Activated CD8-positive, alpha-beta memory T cell treated with anti-CD3 and anti-CD28 coated beads for 36 hours (primary cell): ENCODE results near the gene MTRFR. TPM values are rescaled to one million over a fixed set of nuclear protein-coding genes. Genes with fewer than 3 reads are reported as not detected.
"Not testable (repeated sequence)": the region's sequence is repeated elsewhere in the genome, so short reads cannot be mapped to it uniquely, and the experiment has no call there.

Experiments
- CTCF ChIA-PET: fragments of 350-600 bp; sonication (Branson Sonifier 250); formaldehyde crosslinking; loops from one replicate; lab custom pipeline; 2021; ENCODE audit warnings: antibody characterized with exemption; lab: Charles Lee
- POLR2A ChIA-PET: fragments of 350-600 bp; sonication (Branson Sonifier 250); formaldehyde crosslinking; loops from one replicate; lab custom pipeline; 2021; ENCODE audit warnings: antibody characterized with exemption; lab: Charles Lee
- total RNA-seq, 2 experiments: library from RNA; stranded (reverse); gene quantifications; one replicate each; pipeline ENCODE4 v1.2.3, GENCODE V29; 2021

MTRFR gene
- total RNA-seq, 2 experiments from 2014 or later = 27.1 to 28.0 TPM

- CTCF ChIA-PET = interaction anchor here (0.6 to 1.6 kb wide), 4 partner anchors 15 to 199 kb away, joined by 3 to 4 read pairs (median 4); no protein-coding TSS in a partner anchor
- POLR2A ChIA-PET = interaction anchor here (0.5 to 0.7 kb wide), 2 partner anchors 19 to 97 kb away, joined by 3 read pairs; no protein-coding TSS in a partner anchor
Observed at GRCh38 chr12:123242116-123242904, 9.1 kb downstream of the MTRFR start.

GRCh38 chr12:123243671-123244262 is 10.5 kb downstream of the MTRFR start:
- POLR2A ChIA-PET = no interaction called here
- CTCF ChIA-PET = no interaction called here

GRCh38 chr12:123245678-123246077 is 12.4 kb downstream of the MTRFR start:
- POLR2A ChIA-PET = no interaction called here
- CTCF ChIA-PET = no interaction called here

- CTCF ChIA-PET = interaction anchor here (0.9 to 2.7 kb wide), 2 partner anchors 10 to 17 kb away, joined by 3 to 9 read pairs; no protein-coding TSS in a partner anchor
- POLR2A ChIA-PET = interaction anchor here (0.6 to 1.7 kb wide), 2 partner anchors 15 to 918 kb away, joined by 4 to 5 read pairs; partner anchors contain the start of genes MPHOSPH9 and MTRFR
Observed at GRCh38 chr12:123248129-123248528, 14.9 kb downstream of the MTRFR start.

- POLR2A ChIA-PET = interaction anchor here (0.8 to 1.7 kb wide), 2 partner anchors 16 to 18 kb away, joined by 3 to 5 read pairs; partner anchors contain the start of genes MPHOSPH9 and MTRFR
- CTCF ChIA-PET = interaction anchor here (0.6 to 2.7 kb wide), 2 partner anchors 11 to 431 kb away, joined by 3 to 9 read pairs; no protein-coding TSS in a partner anchor
Observed at GRCh38 chr12:123248996-123249741, 15.9 kb downstream of the MTRFR start.

- CTCF ChIA-PET = interaction anchor here (1.0 to 1.4 kb wide), 2 partner anchors 12 to 17 kb away, joined by 3 read pairs; partner anchors contain the start of genes MPHOSPH9 and MTRFR
- POLR2A ChIA-PET = no interaction called here
Observed at GRCh38 chr12:123250471-123251383, 17.5 kb downstream of the MTRFR start.

- POLR2A ChIA-PET = no interaction called here
Observed at GRCh38 chr12:123251403-123252076, 18.3 kb downstream of the MTRFR start.

GRCh38 chr12:123252365-123252764 is 19.1 kb downstream of the MTRFR start:
- CTCF ChIA-PET = not testable (repeated sequence)

More at GRCh38 chr12:123251403-123252076, 18.3 kb downstream of the MTRFR start:
- CTCF ChIA-PET = interaction anchor here (1.4 kb wide), 1 partner anchor 18 kb away, joined by 3 read pairs; the partner anchor contains the start of genes MPHOSPH9 and MTRFR

GRCh38 chr12:123253641-123254459 is 20.6 kb downstream of the MTRFR start:
- POLR2A ChIA-PET = no interaction called here

More at GRCh38 chr12:123252365-123252764, 19.1 kb downstream of the MTRFR start:
- POLR2A ChIA-PET = not testable (repeated sequence)

GRCh38 chr12:123254853-123255446 is 21.7 kb downstream of the MTRFR start:
- POLR2A ChIA-PET = interaction anchor here (0.7 kb wide), 1 partner anchor 55 kb away, joined by 4 read pairs; no protein-coding TSS in a partner anchor
- CTCF ChIA-PET = no interaction called here

More at GRCh38 chr12:123253641-123254459, 20.6 kb downstream of the MTRFR start:
- CTCF ChIA-PET = no interaction called here

GRCh38 chr12:123258593-123258992 is 25.4 kb downstream of the MTRFR start:
- CTCF ChIA-PET = interaction anchor here (0.7 to 1.3 kb wide), 2 partner anchors 12 to 35 kb away, joined by 3 to 4 read pairs; no protein-coding TSS in a partner anchor
- POLR2A ChIA-PET = interaction anchor here (0.5 to 1.3 kb wide), 3 partner anchors 11 to 25 kb away, joined by 3 to 4 read pairs (median 4); no protein-coding TSS in a partner anchor

GRCh38 chr12:123260081-123260480 is 26.8 kb downstream of the MTRFR start:
- CTCF ChIA-PET = no interaction called here
- POLR2A ChIA-PET = no interaction called here

GRCh38 chr12:123261196-123261595 is 28.0 kb downstream of the MTRFR start:
- CTCF ChIA-PET = interaction anchor here (0.5 to 0.6 kb wide), 2 partner anchors 134 to 301 kb away, joined by 3 read pairs; no protein-coding TSS in a partner anchor
- POLR2A ChIA-PET = no interaction called here

GRCh38 chr12:123263196-123263817 is 30.1 kb downstream of the MTRFR start:
- ChIA-PET CTCF (interaction anchor here (1.0 kb wide), 1 partner anchor 22 kb away, joined by 4 read pairs; no protein-coding TSS in a partner anchor), POLR2A (no interaction called here)

- CTCF ChIA-PET = interaction anchor here (0.8 to 1.6 kb wide), 2 partner anchors 8 to 17 kb away, joined by 3 to 4 read pairs; no protein-coding TSS in a partner anchor
Observed at GRCh38 chr12:123264642-123265041, 31.4 kb downstream of the MTRFR start.

More at GRCh38 chr12:123264642-123265041, 31.4 kb downstream of the MTRFR start:
- POLR2A ChIA-PET = interaction anchor here (0.7 kb wide), 1 partner anchor 95 kb away, joined by 6 read pairs; no protein-coding TSS in a partner anchor
